Endothelial cell of umbilical vein (primary cell): ENCODE results near the gene FERMT2.

Experiments used
- CTCF ChIP-seq, 2 donors: IDR thresholded peaks; 1 replicate in 1 of 2; 2 replicates in 1 of 2; pipeline ENCODE4 v1.5.1; 2011; ENCODE audit warnings: low read length in 2 of 2, mild to moderate bottlenecking in 2 of 2, moderate library complexity in 2 of 2, control low read depth in 1 of 2, inconsistent platforms in 1 of 2, low read depth in 1 of 2; ENCODE audit not compliant: insufficient read depth in 1 of 2; ENCODE audit errors: extremely low read depth in 1 of 2
- POLR2A ChIP-seq: IDR thresholded peaks from 2 replicates; pipeline ENCODE4 v1.6.1; 2012; ENCODE audit warnings: low read depth, mild to moderate bottlenecking, control low read depth, low read length
- POLR2AphosphoS5 ChIP-seq: IDR thresholded peaks from 2 replicates; pipeline ENCODE4 v1.6.1; 2012; ENCODE audit warnings: low read depth, mild to moderate bottlenecking, control low read depth, low read length, moderate library complexity; ENCODE audit not compliant: insufficient read depth
- TF ChIP-seq, protein P1 (sequence below): IDR thresholded peaks from 2 replicates; pipeline ENCODE4 v1.6.1; 2011; ENCODE audit not compliant: insufficient read depth, insufficient read length

- TF ChIP-seq CTCF (IDR thresholded peaks at IDR 0.05; ENCODE audit: extremely low read depth in 1 of 2, insufficient read depth in 1 of 2, low read depth in 1 of 2, low read length in 2 of 2) (peak; percentile 22 to 59), POLR2AphosphoS5 (no peak), POLR2A (no peak)
- TF ChIP-seq, protein P1, sequence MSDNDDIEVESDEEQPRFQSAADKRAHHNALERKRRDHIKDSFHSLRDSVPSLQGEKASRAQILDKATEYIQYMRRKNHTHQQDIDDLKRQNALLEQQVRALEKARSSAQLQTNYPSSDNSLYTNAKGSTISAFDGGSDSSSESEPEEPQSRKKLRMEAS, result no peak
These were observed 1.1 kb upstream of the FERMT2 start for GRCh38 chr14:52951681-52952554.
